WTC11 (cell line): ENCODE results near the gene VGF. TPM values are rescaled to one million over a fixed set of nuclear protein-coding genes. Genes with fewer than 3 reads are reported as not detected.

Source experiments
- ATF1 ChIP-seq: sonication (generic); formaldehyde crosslinking; IDR thresholded peaks from 2 replicates; pipeline ENCODE4 v1.8.1; 2023; ENCODE audit warnings: mild to moderate bottlenecking, moderate library complexity, missing genetic modification reagents
- CBFB ChIP-seq: sonication (generic); formaldehyde crosslinking; IDR thresholded peaks from 2 replicates; pipeline ENCODE4 v1.8.1; 2022; ENCODE audit warnings: mild to moderate bottlenecking, low read depth, missing genetic modification reagents
- CREB1 ChIP-seq: sonication (generic); formaldehyde crosslinking; IDR thresholded peaks from 2 replicates; pipeline ENCODE4 v1.8.0; 2023; ENCODE audit warnings: mild to moderate bottlenecking, missing genetic modification reagents
- CREM ChIP-seq: sonication (generic); formaldehyde crosslinking; IDR thresholded peaks from 2 replicates; pipeline ENCODE4 v1.8.1; 2022; ENCODE audit warnings: mild to moderate bottlenecking, missing genetic modification reagents, moderate library complexity
- EMX1 ChIP-seq: fragments of 250-450 bp; sonication (Bioruptor Pico); IDR thresholded peaks from 2 replicates; pipeline ENCODE4 v1.8.0; 2021; ENCODE audit warnings: mild to moderate bottlenecking
- JUN ChIP-seq: sonication (generic); formaldehyde crosslinking; IDR thresholded peaks from 2 replicates; pipeline ENCODE4 v1.8.0; 2023; ENCODE audit warnings: mild to moderate bottlenecking, missing genetic modification reagents
- KAT7 ChIP-seq: sonication (generic); formaldehyde crosslinking; IDR thresholded peaks from 2 replicates; pipeline ENCODE4 v1.8.1; 2023; ENCODE audit warnings: missing genetic modification reagents, mild to moderate bottlenecking, borderline replicate concordance
- NFE2L1 ChIP-seq: sonication (generic); formaldehyde crosslinking; IDR thresholded peaks from 2 replicates; pipeline ENCODE4 v1.8.1; 2023; ENCODE audit warnings: missing genetic modification reagents
- NR3C1 ChIP-seq: sonication (generic); formaldehyde crosslinking; conservative IDR thresholded peaks from 2 replicates; pipeline ENCODE4 v1.8.1; 2023; ENCODE audit warnings: low read depth, mild to moderate bottlenecking, missing genetic modification reagents
- RORB ChIP-seq: fragments of 250-450 bp; sonication (Bioruptor Pico); IDR thresholded peaks from 2 replicates; pipeline ENCODE4 v1.9.0; 2021; ENCODE audit warnings: mild to moderate bottlenecking
- SMAD4 ChIP-seq: sonication (generic); formaldehyde crosslinking; IDR thresholded peaks from 2 replicates; pipeline ENCODE4 v1.8.0; 2022; ENCODE audit warnings: mild to moderate bottlenecking, missing genetic modification reagents
- TEAD1 ChIP-seq: sonication (generic); formaldehyde crosslinking; IDR thresholded peaks from 2 replicates; pipeline ENCODE4 v1.8.0; 2022; ENCODE audit warnings: mild to moderate bottlenecking, missing genetic modification reagents
- TEAD4 ChIP-seq: sonication (generic); formaldehyde crosslinking; IDR thresholded peaks from 2 replicates; pipeline ENCODE4 v1.8.0; 2022; ENCODE audit warnings: mild to moderate bottlenecking, missing genetic modification reagents
- ZNF138 ChIP-seq: sonication (generic); formaldehyde crosslinking; conservative IDR thresholded peaks from 2 replicates; pipeline ENCODE4 v1.8.1; 2022; ENCODE audit warnings: mild to moderate bottlenecking, moderate library complexity, missing genetic modification reagents
- ZNF219 ChIP-seq: sonication (generic); formaldehyde crosslinking; IDR thresholded peaks from 2 replicates; pipeline ENCODE4 v1.8.0; 2023; ENCODE audit warnings: missing genetic modification reagents, mild to moderate bottlenecking, borderline replicate concordance
- ZNF317 ChIP-seq: sonication (generic); formaldehyde crosslinking; IDR thresholded peaks from 2 replicates; pipeline ENCODE4 v1.8.1; 2023; ENCODE audit warnings: low read depth, mild to moderate bottlenecking, moderate library complexity, missing genetic modification reagents, borderline replicate concordance
- ZNF671 ChIP-seq: fragments of 250-450 bp; sonication (Bioruptor Pico); IDR thresholded peaks from 2 replicates; pipeline ENCODE4 v1.8.0; 2021; ENCODE audit warnings: mild to moderate bottlenecking
- total RNA-seq: library from RNA; stranded (reverse); gene quantifications from 3 replicates; pipeline ENCODE4 v1.2.3, GENCODE V29; 2021
- TF ChIP-seq, protein P1 (sequence below): sonication (generic); formaldehyde crosslinking; IDR thresholded peaks from 2 replicates; pipeline ENCODE4 v1.8.1; 2023; ENCODE audit warnings: mild to moderate bottlenecking, moderate library complexity, missing genetic modification reagents
- TF ChIP-seq, protein P2 (sequence below): fragments of 250-450 bp; sonication (Bioruptor Pico); IDR thresholded peaks from 2 replicates; pipeline ENCODE4 v1.8.0; 2021; ENCODE audit warnings: mild to moderate bottlenecking
- TF ChIP-seq, protein P3 (sequence below): fragments of 250-450 bp; sonication (Bioruptor Pico); IDR thresholded peaks from 2 replicates; pipeline ENCODE4 v2.1.2; 2022; ENCODE audit warnings: mild to moderate bottlenecking, moderate library complexity
- TF ChIP-seq, protein P4 (sequence below): sonication (generic); formaldehyde crosslinking; IDR thresholded peaks from 2 replicates; pipeline ENCODE4 v1.8.0; 2022; ENCODE audit warnings: mild to moderate bottlenecking, missing genetic modification reagents
- TF ChIP-seq, protein P5 (sequence below): sonication (generic); formaldehyde crosslinking; IDR thresholded peaks from 2 replicates; pipeline ENCODE4 v1.8.0; 2022; ENCODE audit warnings: missing genetic modification reagents
- TF ChIP-seq, protein P6 (sequence below): fragments of 250-450 bp; sonication (Bioruptor Pico); conservative IDR thresholded peaks from 2 replicates; pipeline ENCODE4 v1.9.0; 2021; ENCODE audit warnings: mild to moderate bottlenecking
- TF ChIP-seq, protein P7 (sequence below): sonication (generic); formaldehyde crosslinking; IDR thresholded peaks from 2 replicates; pipeline ENCODE4 v1.8.1; 2022; ENCODE audit warnings: mild to moderate bottlenecking, moderate library complexity, missing genetic modification reagents
- TF ChIP-seq, protein P8 (sequence below): sonication (generic); formaldehyde crosslinking; IDR thresholded peaks from 2 replicates; pipeline ENCODE4 v1.8.0; 2022; ENCODE audit warnings: mild to moderate bottlenecking, missing genetic modification reagents
- TF ChIP-seq, protein P9 (sequence below): sonication (generic); formaldehyde crosslinking; IDR thresholded peaks from 2 replicates; pipeline ENCODE4 v1.8.0; 2022; ENCODE audit warnings: mild to moderate bottlenecking, missing genetic modification reagents

The VGF gene
- total RNA-seq, 1 experiment from 2014 or later, result 5.2 TPM

DNA sequence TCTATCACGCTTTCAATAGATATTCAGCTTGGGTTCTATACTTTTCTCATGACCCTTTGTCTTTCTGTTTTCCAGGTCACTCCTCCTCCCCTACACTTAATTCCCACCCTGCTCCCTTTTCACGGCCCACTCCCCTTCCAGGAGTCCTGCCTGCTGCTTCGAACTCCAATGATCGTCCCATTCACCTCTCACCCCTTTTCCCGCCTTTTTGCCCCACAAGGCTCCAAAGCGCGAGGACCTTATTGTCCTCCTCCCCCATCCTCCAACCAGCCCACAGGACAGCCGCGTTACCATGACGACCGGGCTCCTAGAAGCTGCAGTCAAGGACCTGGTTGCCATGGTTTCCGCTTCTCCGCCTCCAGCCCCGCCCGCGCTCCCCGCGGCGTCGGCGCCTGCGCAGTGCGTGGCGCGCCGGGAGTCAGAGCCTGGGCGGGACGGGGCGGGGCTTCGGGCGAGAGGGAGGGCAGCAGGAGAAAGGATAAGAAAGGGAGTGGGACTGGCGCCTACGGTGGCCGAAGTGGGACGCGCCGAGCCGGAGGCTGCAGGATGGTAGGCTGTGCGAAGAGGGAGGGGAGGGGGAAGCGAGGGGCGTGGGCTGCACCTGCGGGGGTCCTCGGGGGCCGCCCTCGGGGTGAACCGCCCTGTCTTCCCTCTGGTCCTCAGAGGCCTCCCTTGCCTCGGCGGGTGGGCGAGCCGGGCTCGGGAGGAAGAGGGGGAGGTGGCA lies 11.2 kb downstream of the VGF start, which contains the start of gene AP1S1 (continued):
- no peak for TF ChIP-seq ZNF671 (CRISPR knock-in tag)
- TF ChIP-seq ATF1 (CRISPR knock-in tag), result no peak
- TF ChIP-seq ZNF219, result no peak
- TF ChIP-seq, protein P1, sequence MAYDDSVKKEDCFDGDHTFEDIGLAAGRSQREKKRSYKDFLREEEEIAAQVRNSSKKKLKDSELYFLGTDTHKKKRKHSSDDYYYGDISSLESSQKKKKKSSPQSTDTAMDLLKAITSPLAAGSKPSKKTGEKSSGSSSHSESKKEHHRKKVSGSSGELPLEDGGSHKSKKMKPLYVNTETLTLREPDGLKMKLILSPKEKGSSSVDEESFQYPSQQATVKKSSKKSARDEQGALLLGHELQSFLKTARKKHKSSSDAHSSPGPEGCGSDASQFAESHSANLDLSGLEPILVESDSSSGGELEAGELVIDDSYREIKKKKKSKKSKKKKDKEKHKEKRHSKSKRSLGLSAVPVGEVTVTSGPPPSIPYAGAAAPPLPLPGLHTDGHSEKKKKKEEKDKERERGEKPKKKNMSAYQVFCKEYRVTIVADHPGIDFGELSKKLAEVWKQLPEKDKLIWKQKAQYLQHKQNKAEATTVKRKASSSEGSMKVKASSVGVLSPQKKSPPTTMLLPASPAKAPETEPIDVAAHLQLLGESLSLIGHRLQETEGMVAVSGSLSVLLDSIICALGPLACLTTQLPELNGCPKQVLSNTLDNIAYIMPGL, result no peak
- no peak for TF ChIP-seq RORB (CRISPR knock-in tag)
- no peak for TF ChIP-seq SMAD4 (CRISPR knock-in tag)
- TF ChIP-seq CBFB (CRISPR knock-in tag), result no peak; the same call in 1 of the 2 replicates
- no peak for TF ChIP-seq KAT7
- TF ChIP-seq, protein P2, sequence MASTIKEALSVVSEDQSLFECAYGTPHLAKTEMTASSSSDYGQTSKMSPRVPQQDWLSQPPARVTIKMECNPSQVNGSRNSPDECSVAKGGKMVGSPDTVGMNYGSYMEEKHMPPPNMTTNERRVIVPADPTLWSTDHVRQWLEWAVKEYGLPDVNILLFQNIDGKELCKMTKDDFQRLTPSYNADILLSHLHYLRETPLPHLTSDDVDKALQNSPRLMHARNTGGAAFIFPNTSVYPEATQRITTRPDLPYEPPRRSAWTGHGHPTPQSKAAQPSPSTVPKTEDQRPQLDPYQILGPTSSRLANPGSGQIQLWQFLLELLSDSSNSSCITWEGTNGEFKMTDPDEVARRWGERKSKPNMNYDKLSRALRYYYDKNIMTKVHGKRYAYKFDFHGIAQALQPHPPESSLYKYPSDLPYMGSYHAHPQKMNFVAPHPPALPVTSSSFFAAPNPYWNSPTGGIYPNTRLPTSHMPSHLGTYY (CRISPR knock-in tag), result no peak
- TF ChIP-seq CREM, result peak; percentile 78; the same call in 1 of the 2 replicates
- TF ChIP-seq ZNF138, result 0 out of 2 replicates have a peak, but pooled peaks have one; percentile 85
- TF ChIP-seq, protein P3, sequence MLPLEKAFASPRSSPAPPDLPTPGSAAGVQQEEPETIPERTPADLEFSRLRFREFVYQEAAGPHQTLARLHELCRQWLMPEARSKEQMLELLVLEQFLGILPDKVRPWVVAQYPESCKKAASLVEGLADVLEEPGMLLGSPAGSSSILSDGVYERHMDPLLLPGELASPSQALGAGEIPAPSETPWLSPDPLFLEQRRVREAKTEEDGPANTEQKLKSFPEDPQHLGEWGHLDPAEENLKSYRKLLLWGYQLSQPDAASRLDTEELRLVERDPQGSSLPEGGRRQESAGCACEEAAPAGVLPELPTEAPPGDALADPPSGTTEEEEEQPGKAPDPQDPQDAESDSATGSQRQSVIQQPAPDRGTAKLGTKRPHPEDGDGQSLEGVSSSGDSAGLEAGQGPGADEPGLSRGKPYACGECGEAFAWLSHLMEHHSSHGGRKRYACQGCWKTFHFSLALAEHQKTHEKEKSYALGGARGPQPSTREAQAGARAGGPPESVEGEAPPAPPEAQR, result no peak
- TF ChIP-seq TEAD1 (CRISPR knock-in tag), result peak; percentile 90
- TF ChIP-seq JUN (CRISPR knock-in tag), result no peak; the same call in 1 of the 2 replicates
- no peak for TF ChIP-seq NR3C1
- peak; percentile 97 for TF ChIP-seq NFE2L1 (CRISPR knock-in tag)
- no peak for TF ChIP-seq EMX1 (CRISPR knock-in tag)
- peak; percentile 30; the same call in 1 of the 2 replicates for TF ChIP-seq TEAD4
- TF ChIP-seq, protein P4, sequence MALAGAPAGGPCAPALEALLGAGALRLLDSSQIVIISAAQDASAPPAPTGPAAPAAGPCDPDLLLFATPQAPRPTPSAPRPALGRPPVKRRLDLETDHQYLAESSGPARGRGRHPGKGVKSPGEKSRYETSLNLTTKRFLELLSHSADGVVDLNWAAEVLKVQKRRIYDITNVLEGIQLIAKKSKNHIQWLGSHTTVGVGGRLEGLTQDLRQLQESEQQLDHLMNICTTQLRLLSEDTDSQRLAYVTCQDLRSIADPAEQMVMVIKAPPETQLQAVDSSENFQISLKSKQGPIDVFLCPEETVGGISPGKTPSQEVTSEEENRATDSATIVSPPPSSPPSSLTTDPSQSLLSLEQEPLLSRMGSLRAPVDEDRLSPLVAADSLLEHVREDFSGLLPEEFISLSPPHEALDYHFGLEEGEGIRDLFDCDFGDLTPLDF (CRISPR knock-in tag), result no peak
- TF ChIP-seq CREB1 (CRISPR knock-in tag), result peak; percentile 83; the same call in 1 of the 2 replicates
- TF ChIP-seq, protein P5, sequence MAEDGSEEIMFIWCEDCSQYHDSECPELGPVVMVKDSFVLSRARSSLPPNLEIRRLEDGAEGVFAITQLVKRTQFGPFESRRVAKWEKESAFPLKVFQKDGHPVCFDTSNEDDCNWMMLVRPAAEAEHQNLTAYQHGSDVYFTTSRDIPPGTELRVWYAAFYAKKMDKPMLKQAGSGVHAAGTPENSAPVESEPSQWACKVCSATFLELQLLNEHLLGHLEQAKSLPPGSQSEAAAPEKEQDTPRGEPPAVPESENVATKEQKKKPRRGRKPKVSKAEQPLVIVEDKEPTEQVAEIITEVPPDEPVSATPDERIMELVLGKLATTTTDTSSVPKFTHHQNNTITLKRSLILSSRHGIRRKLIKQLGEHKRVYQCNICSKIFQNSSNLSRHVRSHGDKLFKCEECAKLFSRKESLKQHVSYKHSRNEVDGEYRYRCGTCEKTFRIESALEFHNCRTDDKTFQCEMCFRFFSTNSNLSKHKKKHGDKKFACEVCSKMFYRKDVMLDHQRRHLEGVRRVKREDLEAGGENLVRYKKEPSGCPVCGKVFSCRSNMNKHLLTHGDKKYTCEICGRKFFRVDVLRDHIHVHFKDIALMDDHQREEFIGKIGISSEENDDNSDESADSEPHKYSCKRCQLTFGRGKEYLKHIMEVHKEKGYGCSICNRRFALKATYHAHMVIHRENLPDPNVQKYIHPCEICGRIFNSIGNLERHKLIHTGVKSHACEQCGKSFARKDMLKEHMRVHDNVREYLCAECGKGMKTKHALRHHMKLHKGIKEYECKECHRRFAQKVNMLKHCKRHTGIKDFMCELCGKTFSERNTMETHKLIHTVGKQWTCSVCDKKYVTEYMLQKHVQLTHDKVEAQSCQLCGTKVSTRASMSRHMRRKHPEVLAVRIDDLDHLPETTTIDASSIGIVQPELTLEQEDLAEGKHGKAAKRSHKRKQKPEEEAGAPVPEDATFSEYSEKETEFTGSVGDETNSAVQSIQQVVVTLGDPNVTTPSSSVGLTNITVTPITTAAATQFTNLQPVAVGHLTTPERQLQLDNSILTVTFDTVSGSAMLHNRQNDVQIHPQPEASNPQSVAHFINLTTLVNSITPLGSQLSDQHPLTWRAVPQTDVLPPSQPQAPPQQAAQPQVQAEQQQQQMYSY, result 0 out of 2 replicates have a peak, but pooled peaks have one; percentile 10
- TF ChIP-seq, protein P6, sequence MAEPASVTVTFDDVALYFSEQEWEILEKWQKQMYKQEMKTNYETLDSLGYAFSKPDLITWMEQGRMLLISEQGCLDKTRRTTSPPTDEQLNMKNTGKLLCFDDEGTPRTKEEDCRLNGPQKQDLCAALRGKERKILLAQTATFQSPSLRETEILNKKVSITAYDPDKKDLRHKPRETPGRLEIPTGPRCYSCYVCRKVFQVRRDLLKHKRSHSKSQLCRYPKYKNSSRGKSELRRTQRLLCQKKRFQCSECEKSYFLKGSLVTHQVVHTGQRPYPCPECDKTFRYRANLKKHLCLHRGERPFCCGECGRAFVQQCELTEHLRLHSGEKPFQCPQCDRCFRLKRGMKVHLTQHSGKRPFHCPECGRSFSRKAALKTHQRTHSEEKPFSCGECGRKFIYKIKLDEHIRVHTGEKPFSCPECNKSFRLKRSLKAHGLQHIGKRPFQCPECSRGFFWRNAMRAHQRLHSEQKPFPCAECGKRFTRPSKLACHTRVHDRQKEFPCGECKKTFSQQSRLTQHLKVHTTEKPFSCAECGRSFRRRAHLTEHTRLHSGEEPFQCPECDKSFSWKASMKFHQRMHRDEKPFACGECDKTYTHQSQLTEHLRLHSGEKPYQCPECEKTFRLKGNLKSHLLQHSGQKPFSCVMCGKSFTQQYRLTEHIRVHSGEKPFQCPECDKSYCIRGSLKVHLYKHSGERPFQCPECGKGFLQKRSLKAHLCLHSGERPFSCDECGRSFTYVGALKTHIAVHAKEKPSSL (CRISPR knock-in tag), result no peak
- TF ChIP-seq, protein P7, sequence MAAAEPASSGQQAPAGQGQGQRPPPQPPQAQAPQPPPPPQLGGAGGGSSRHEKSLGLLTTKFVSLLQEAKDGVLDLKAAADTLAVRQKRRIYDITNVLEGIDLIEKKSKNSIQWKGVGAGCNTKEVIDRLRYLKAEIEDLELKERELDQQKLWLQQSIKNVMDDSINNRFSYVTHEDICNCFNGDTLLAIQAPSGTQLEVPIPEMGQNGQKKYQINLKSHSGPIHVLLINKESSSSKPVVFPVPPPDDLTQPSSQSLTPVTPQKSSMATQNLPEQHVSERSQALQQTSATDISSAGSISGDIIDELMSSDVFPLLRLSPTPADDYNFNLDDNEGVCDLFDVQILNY (CRISPR knock-in tag), result peak; percentile 87
- no peak for TF ChIP-seq ZNF317 (CRISPR knock-in tag)
- TF ChIP-seq, protein P8, sequence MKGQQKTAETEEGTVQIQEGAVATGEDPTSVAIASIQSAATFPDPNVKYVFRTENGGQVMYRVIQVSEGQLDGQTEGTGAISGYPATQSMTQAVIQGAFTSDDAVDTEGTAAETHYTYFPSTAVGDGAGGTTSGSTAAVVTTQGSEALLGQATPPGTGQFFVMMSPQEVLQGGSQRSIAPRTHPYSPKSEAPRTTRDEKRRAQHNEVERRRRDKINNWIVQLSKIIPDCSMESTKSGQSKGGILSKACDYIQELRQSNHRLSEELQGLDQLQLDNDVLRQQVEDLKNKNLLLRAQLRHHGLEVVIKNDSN (CRISPR knock-in tag), result 0 out of 2 replicates have a peak, but pooled peaks have one; percentile 48
- TF ChIP-seq, protein P9, sequence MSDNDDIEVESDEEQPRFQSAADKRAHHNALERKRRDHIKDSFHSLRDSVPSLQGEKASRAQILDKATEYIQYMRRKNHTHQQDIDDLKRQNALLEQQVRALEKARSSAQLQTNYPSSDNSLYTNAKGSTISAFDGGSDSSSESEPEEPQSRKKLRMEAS (CRISPR knock-in tag), result peak; percentile 99
